Right lobe of liver (tissue), 6 donors: ENCODE data around the gene KMT2C. TPM values are rescaled to one million over a fixed set of nuclear protein-coding genes. Genes with fewer than 3 reads are reported as not detected.
A peak's percentile ranks its signal among the peaks of the same experiment; 100 is the strongest.

Experiments
- ATAC-seq, 4 donors: fragments of 200-7000 bp; cut with Tn5 transposase; one replicate each; pipeline ENCODE4 v1.9.1; 2020; ENCODE audit warnings: mild to moderate bottlenecking in 4 of 4, moderate library complexity in 4 of 4
- DNase-seq, 3 donors: peaks; one replicate each; pipeline ENCODE4 v3.0.0-alpha.2; 2020
- H3K27ac ChIP-seq, 3 donors: fragments of 200-600 bp; one replicate each; pipeline ENCODE4 v1.8.0; 2022
- H3K27me3 ChIP-seq, 2 donors: fragments of 200-600 bp; one replicate each; pipeline ENCODE4 v1.8.0; 2022
- H3K36me3 ChIP-seq, 4 donors: fragments of 200-600 bp; sonication (generic) in 1 of 4; one replicate each; pipeline versions ENCODE4 v1.5.1 to v1.8.0; 2017 to 2022; ENCODE audit warnings: control low read depth in 1 of 4
- H3K4me1 ChIP-seq, 4 donors: fragments of 200-600 bp; sonication (generic) in 1 of 4; one replicate each; pipeline versions ENCODE4 v1.5.1 to v1.8.0; 2017 to 2022; ENCODE audit warnings: control low read depth in 1 of 4
- H3K4me3 ChIP-seq, 3 donors: fragments of 200-600 bp; one replicate each; pipeline ENCODE4 v1.8.0; 2022
- H3K9me3 ChIP-seq, 4 donors: fragments of 200-600 bp; sonication (generic) in 1 of 4; one replicate each; pipeline versions ENCODE4 v1.5.1 to v1.8.0; 2017 to 2022; ENCODE audit warnings: control low read depth in 1 of 4
- CTCF ChIP-seq, 4 donors: fragments of 200-600 bp in 3 of 4; fragments of 450-650 bp in 1 of 4; IDR thresholded peaks; one replicate each; pipeline versions ENCODE4 v1.5.1 to v1.8.0; 2016 to 2022; ENCODE audit warnings: antibody characterized with exemption in 4 of 4, mild to moderate bottlenecking in 2 of 4
- POLR2A ChIP-seq: fragments of 450-650 bp; IDR thresholded peaks from one replicate; pipeline ENCODE4 v1.6.1; 2017; ENCODE audit warnings: antibody characterized with exemption, mild to moderate bottlenecking
- WGBS: methylation state at CpG from one replicate; pipeline ENCODE4 v1.1.6; 2018; ENCODE audit warnings: low coverage, low lambda C conversion rate; ENCODE audit not compliant: insufficient coverage; ENCODE audit errors: missing lambda C conversion rate; 5-methylcytosine and 5-hydroxymethylcytosine counted together
- intact Hi-C, 2 donors: fragments of 100-400 bp; cut with DNase I; formaldehyde crosslinking; loops; one replicate each; pipeline versions ENCODE4 v1.11.2 to v1.14.1; 2022
- total RNA-seq, 6 experiments: library from RNA; depleted of rRNA in 2 of 6; stranded (reverse); fragments of >200 nt in 2 of 6; fragmentation: NEBNext Ultra II Directional in 3 of 6; extraction: Animal tissue kit (Norgen Biotek cat#: 25700) in 3 of 6; gene quantifications; one replicate each; pipeline versions ENCODE4 v1.1.0 to v1.2.4, GENCODE V29; 2016 to 2023
- donor health status: DM: no; HTN: yes; CAD: no.
- donor health status: DM: no; HTN: no; CAD: no.
- donor health status: DM: no; HTN: no; CAD: no.
- donor health status: DM: no; HTN: yes; CAD: no.
- donor health status: DM: no; HTN: yes; CAD: no.

Gene KMT2C
- total RNA-seq, 6 experiments from 2014 or later: 20.6 to 32.0 (median 29.9) TPM

GRCh38 chr7:152145853-152146466, 289.8 kb downstream of the KMT2C start:
- ATAC-seq: peak; percentile 82 to 91 (median 87)
- no peaks in the 10 kb centered on the region for H3K4me1 ChIP-seq
- H3K9me3 ChIP-seq: no peaks in the 10 kb centered on the region
- no peak overlapping the region for H3K27ac ChIP-seq
- H3K27me3 ChIP-seq: no peaks in the 10 kb centered on the region
- no peak for DNase-seq
- WGBS: 65% methylated on average over 4 of the region's 4 CpGs
- no peak overlapping the region for H3K4me3 ChIP-seq
- intact Hi-C loops: no loop called here
- peak; percentile 41 to 74 (median 64) for TF ChIP-seq CTCF (IDR thresholded peaks at IDR 0.05)
- TF ChIP-seq POLR2A: no peak
- peaks cover 10 to 80% (median 28%) of the 10 kb centered on the region in 4 donors for H3K36me3 ChIP-seq

GRCh38 chr7:152144557-152145245, 291.1 kb downstream of the KMT2C start:
- 70% methylated on average over 12 of the region's 12 CpGs for WGBS
- Histone ChIP-seq H3K27me3 (no peaks in the 10 kb centered on the region), H3K4me3 (no peak overlapping the region), H3K27ac (no peak overlapping the region), H3K4me1 (peaks cover 0 to 9% (median 3%) of the 10 kb centered on the region in 4 donors), H3K36me3 (peaks cover 10 to 68% (median 20%) of the 10 kb centered on the region in 4 donors), H3K9me3 (no peaks in the 10 kb centered on the region)
- intact Hi-C loops: no loop called here
- TF ChIP-seq CTCF (IDR thresholded peaks at IDR 0.05) (no peak), POLR2A (no peak)
- no peak for DNase-seq
- peak in 1 of 4 donors; percentile 24 for ATAC-seq

GRCh38 chr7:152142976-152143595, 292.7 kb downstream of the KMT2C start:
- no peaks in the 10 kb centered on the region for H3K9me3 ChIP-seq
- whole genome bisulfite sequencing: 61% methylated on average over 5 of the region's 5 CpGs
- TF ChIP-seq POLR2A (no peak), CTCF (IDR thresholded peaks at IDR 0.05) (no peak)
- no peak overlapping the region for H3K4me3 ChIP-seq
- H3K27ac ChIP-seq: no peak overlapping the region
- DNase-seq (no peak), ATAC-seq (no peak)
- H3K4me1 ChIP-seq: peaks cover 0 to 9% (median 3%) of the 10 kb centered on the region in 4 donors
- H3K27me3 ChIP-seq: no peaks in the 10 kb centered on the region
- peaks cover 4 to 68% (median 26%) of the 10 kb centered on the region in 4 donors for H3K36me3 ChIP-seq
- intact Hi-C loops: no loop called here

GRCh38 chr7:152140560-152140959, 295.2 kb downstream of the KMT2C start:
- H3K4me3 ChIP-seq: no peak overlapping the region
- WGBS: no CpG with 5 or more reads among the region's 2 CpGs
- ATAC-seq (no peak), DNase-seq (no peak)
- no peak for TF ChIP-seq CTCF (IDR thresholded peaks at IDR 0.05)
- no peak for TF ChIP-seq POLR2A
- intact Hi-C loops: no loop called here
- H3K9me3 ChIP-seq: no peaks in the 10 kb centered on the region
- peak overlapping the region in 2 of 3 donors; percentile 44 to 63 for H3K27ac ChIP-seq
- H3K27me3 ChIP-seq: no peaks in the 10 kb centered on the region
- peaks cover 0 to 9% (median 3%) of the 10 kb centered on the region in 4 donors for H3K4me1 ChIP-seq
- peaks cover 0 to 59% (median 22%) of the 10 kb centered on the region in 4 donors for H3K36me3 ChIP-seq
